MM.1S (cell line): Measurements from ENCODE around the gene FRMD8.

Experiments
- DNase-seq: peaks from one replicate; pipeline ENCODE4 v3.0.0-alpha.2; 2015
- H2AFZ ChIP-seq: fragments of 300-600 bp; sonication (generic); 2 replicates; pipeline ENCODE4 v1.6.0; 2016; ENCODE audit warnings: antibody characterized with exemption, low read length
- H3F3A ChIP-seq: fragments of 300-600 bp; sonication (generic); 2 replicates; pipeline ENCODE4 v1.6.1; 2016; ENCODE audit warnings: mild to moderate bottlenecking, antibody characterized with exemption, low read length, moderate library complexity, mixed read lengths; ENCODE audit not compliant: insufficient read depth
- H3K27ac ChIP-seq: fragments of 300-600 bp; sonication (generic); 2 replicates; pipeline ENCODE4 v1.5.1; 2016; ENCODE audit warnings: mild to moderate bottlenecking, low read length
- H3K27me3 ChIP-seq: fragments of 300-600 bp; sonication (generic); replicated peaks from 2 replicates; pipeline ENCODE4 v1.6.0; 2016; ENCODE audit warnings: low read length; ENCODE audit not compliant: insufficient read depth
- H3K36me3 ChIP-seq: fragments of 300-600 bp; sonication (generic); replicated peaks from 2 replicates; pipeline ENCODE4 v1.6.1; 2016; ENCODE audit warnings: mild to moderate bottlenecking, low read length, mixed read lengths; ENCODE audit not compliant: insufficient read depth
- H3K4me1 ChIP-seq: fragments of 300-600 bp; sonication (generic); 2 replicates; pipeline ENCODE4 v1.6.1; 2016; ENCODE audit warnings: low read length, mixed read lengths
- H3K4me2 ChIP-seq: fragments of 300-600 bp; sonication (generic); 2 replicates; pipeline ENCODE4 v1.6.0; 2016; ENCODE audit warnings: low read depth, low read length
- H3K4me3 ChIP-seq: fragments of 300-600 bp; sonication (generic); 2 replicates; pipeline ENCODE4 v1.5.1; 2016; ENCODE audit warnings: low read length, mixed read lengths
- H3K79me2 ChIP-seq: fragments of 300-600 bp; sonication (generic); 2 replicates; pipeline ENCODE4 v1.6.1; 2016; ENCODE audit warnings: mixed run types, low read length, mixed read lengths
- H3K9ac ChIP-seq: fragments of 300-600 bp; sonication (generic); 2 replicates; pipeline ENCODE4 v1.6.1; 2016; ENCODE audit warnings: low read length, mixed read lengths
- H3K9me2 ChIP-seq: fragments of 300-600 bp; sonication (generic); replicated peaks from 2 replicates; pipeline ENCODE4 v1.6.1; 2016; ENCODE audit warnings: mild to moderate bottlenecking, low read length, mixed read lengths; ENCODE audit not compliant: insufficient read depth
- H3K9me3 ChIP-seq: fragments of 300-600 bp; sonication (generic); replicated peaks from 2 replicates; pipeline ENCODE4 v1.6.1; 2016; ENCODE audit warnings: mild to moderate bottlenecking, low read length, mixed read lengths; ENCODE audit not compliant: insufficient read depth
- H4K20me1 ChIP-seq: fragments of 300-600 bp; sonication (generic); 2 replicates; pipeline ENCODE4 v1.6.1; 2016; ENCODE audit warnings: mild to moderate bottlenecking, low read length, moderate library complexity, mixed read lengths; ENCODE audit not compliant: insufficient read depth
- EZH2 ChIP-seq: fragments of 300-600 bp; sonication (generic); optimal IDR thresholded peaks from 2 replicates; pipeline ENCODE3; 2017; ENCODE audit warnings: low read depth, mild to moderate bottlenecking, antibody characterized with exemption, low read length, mixed read lengths
- EZH2phosphoT487 ChIP-seq: fragments of 300-600 bp; sonication (generic); IDR thresholded peaks from 2 replicates; pipeline ENCODE4 v1.6.1; 2018; ENCODE audit warnings: antibody characterized with exemption, low read length
- TF ChIP-seq, protein P1 (sequence below): fragments of 300-600 bp; sonication (generic); IDR thresholded peaks from 2 replicates; pipeline ENCODE4 v1.5.1; 2016; ENCODE audit warnings: antibody characterized with exemption, low read length, mixed read lengths

The FRMD8 gene

GRCh38 chr11:65355776-65356393 lies 30.6 kb upstream of the FRMD8 start:
- Histone ChIP-seq H3K27me3 (no peaks in the 10 kb centered on the region), H3K4me2 (peak overlapping the region; percentile 91)
- no peak for DNase-seq

GRCh38 chr11:65356394-65356972 lies 30.0 kb upstream of the FRMD8 start:
- no peaks in the 10 kb centered on the region for H3K9me2 ChIP-seq
- DNase-seq, result no peak
- no peak overlapping the region for H3K4me3 ChIP-seq

More at GRCh38 chr11:65355776-65356393, 30.6 kb upstream of the FRMD8 start:
- Histone ChIP-seq H3F3A (peaks cover 16% of the 10 kb centered on the region), H3K36me3 (no peaks in the 10 kb centered on the region), H3K4me3 (peak overlapping the region; percentile 74; the same call in 1 of the 2 replicates), H3K9me2 (no peaks in the 10 kb centered on the region), H3K79me2 (no peaks in the 10 kb centered on the region), H3K9ac (peak overlapping the region; percentile 68; the same call in 1 of the 2 replicates), H3K9me3 (no peaks in the 10 kb centered on the region), H4K20me1 (no peaks in the 10 kb centered on the region), H3K4me1 (peaks cover 11% of the 10 kb centered on the region; the same call in 1 of the 2 replicates), H2AFZ (no peak overlapping the region), H3K27ac (no peak overlapping the region)
- TF ChIP-seq EZH2phosphoT487 (no peak), EZH2 (no peak)
- TF ChIP-seq, protein P1, sequence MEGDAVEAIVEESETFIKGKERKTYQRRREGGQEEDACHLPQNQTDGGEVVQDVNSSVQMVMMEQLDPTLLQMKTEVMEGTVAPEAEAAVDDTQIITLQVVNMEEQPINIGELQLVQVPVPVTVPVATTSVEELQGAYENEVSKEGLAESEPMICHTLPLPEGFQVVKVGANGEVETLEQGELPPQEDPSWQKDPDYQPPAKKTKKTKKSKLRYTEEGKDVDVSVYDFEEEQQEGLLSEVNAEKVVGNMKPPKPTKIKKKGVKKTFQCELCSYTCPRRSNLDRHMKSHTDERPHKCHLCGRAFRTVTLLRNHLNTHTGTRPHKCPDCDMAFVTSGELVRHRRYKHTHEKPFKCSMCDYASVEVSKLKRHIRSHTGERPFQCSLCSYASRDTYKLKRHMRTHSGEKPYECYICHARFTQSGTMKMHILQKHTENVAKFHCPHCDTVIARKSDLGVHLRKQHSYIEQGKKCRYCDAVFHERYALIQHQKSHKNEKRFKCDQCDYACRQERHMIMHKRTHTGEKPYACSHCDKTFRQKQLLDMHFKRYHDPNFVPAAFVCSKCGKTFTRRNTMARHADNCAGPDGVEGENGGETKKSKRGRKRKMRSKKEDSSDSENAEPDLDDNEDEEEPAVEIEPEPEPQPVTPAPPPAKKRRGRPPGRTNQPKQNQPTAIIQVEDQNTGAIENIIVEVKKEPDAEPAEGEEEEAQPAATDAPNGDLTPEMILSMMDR, result no peak

GRCh38 chr11:65357856-65358356 lies 28.5 kb upstream of the FRMD8 start:
- H3K9me3 ChIP-seq, result no peaks in the 10 kb centered on the region
- no peak overlapping the region for H3K9ac ChIP-seq
- H3F3A ChIP-seq, result peaks cover 25% of the 10 kb centered on the region
- H3K4me3 ChIP-seq, result no peak overlapping the region
- H3K36me3 ChIP-seq, result no peaks in the 10 kb centered on the region
- H2AFZ ChIP-seq, result no peak overlapping the region
- H3K4me2 ChIP-seq, result no peak overlapping the region
- TF ChIP-seq, protein P1, result no peak
- TF ChIP-seq EZH2phosphoT487 (no peak), EZH2 (no peak)
- H4K20me1 ChIP-seq, result no peaks in the 10 kb centered on the region
- no peaks in the 10 kb centered on the region for H3K9me2 ChIP-seq
- no peak for DNase-seq
- H3K4me1 ChIP-seq, result peaks cover 22% of the 10 kb centered on the region
- no peaks in the 10 kb centered on the region for H3K27me3 ChIP-seq
- no peaks in the 10 kb centered on the region for H3K79me2 ChIP-seq
- H3K27ac ChIP-seq, result no peak overlapping the region

More at GRCh38 chr11:65356394-65356972, 30.0 kb upstream of the FRMD8 start:
- Histone ChIP-seq H3K36me3 (no peaks in the 10 kb centered on the region), H3F3A (peaks cover 16% of the 10 kb centered on the region), H2AFZ (no peak overlapping the region), H3K79me2 (no peaks in the 10 kb centered on the region), H3K4me1 (peaks cover 11% of the 10 kb centered on the region; the same call in 1 of the 2 replicates), H4K20me1 (no peaks in the 10 kb centered on the region), H3K27me3 (no peaks in the 10 kb centered on the region), H3K27ac (no peak overlapping the region), H3K9ac (no peak overlapping the region), H3K4me2 (no peak overlapping the region), H3K9me3 (no peaks in the 10 kb centered on the region)
- TF ChIP-seq EZH2, result no peak
- TF ChIP-seq, protein P1, result no peak
- TF ChIP-seq EZH2phosphoT487, result no peak
